Choroid plexus epithelial cell (primary cell): ENCODE results near the gene RAB21.
A peak's percentile ranks its signal among the peaks of the same experiment; 100 is the strongest.

Experiments used
- DNase-seq: peaks from one replicate; pipeline ENCODE4 v3.0.0-alpha.2; 2010; ENCODE audit warnings: low read depth
- H3K4me3 ChIP-seq: 2 replicates; pipeline ENCODE4 v1.5.1; 2011; ENCODE audit warnings: low read depth, mild to moderate bottlenecking, control low read depth, low read length, moderate library complexity
- CTCF ChIP-seq: conservative IDR thresholded peaks from 2 replicates; pipeline ENCODE4 v1.5.1; 2011; ENCODE audit warnings: low read depth, mild to moderate bottlenecking, control low read depth, inconsistent platforms, low read length, moderate library complexity

Gene RAB21

DNA sequence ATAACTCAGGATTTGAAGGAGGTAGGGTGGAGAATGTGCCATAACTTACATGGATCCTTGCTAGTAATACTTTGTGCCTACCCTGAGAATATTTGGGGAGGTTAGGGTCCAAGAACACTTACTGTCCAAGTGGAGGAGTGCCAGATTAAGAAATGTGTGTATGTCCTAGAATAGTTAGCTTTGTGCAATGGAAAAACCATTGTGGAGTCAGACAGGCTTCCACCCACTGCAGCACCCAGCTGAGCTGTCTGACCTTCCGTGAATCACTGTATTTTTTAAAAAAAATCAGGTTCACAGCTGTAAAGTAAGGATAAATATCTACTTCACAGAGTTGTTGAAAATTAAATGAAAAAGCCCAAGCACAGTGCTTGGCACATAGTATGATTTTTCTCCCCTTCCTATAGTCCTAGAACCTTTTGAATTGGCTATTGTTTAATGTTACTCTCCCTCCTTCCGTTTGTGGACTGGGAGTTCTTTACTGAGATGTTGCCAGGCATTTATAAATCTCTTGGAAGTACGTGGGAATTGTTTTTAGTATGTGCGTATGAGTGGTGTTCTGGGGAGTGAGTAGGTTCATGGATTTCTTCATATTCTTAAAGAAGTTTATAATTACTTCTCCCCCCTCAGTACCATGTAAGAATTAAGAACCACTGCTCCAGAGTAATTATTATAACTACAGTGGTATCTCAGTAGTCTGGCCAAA lies 9.2 kb downstream of the RAB21 start:
- TF ChIP-seq CTCF = no peak
- DNase-seq = peak; percentile 88

GRCh38 chr12:71764587-71765321 lies 10.1 kb downstream of the RAB21 start:
- H3K4me3 ChIP-seq = no peak overlapping the region
- no peak for DNase-seq
- TF ChIP-seq CTCF = no peak

More for the DNA sequence above, 9.2 kb downstream of the RAB21 start:
- H3K4me3 ChIP-seq = no peak overlapping the region

- TF ChIP-seq CTCF = no peak
- H3K4me3 ChIP-seq = no peak overlapping the region
- no peak for DNase-seq
Measured at GRCh38 chr12:71766202-71766601, 11.5 kb downstream of the RAB21 start.

GRCh38 chr12:71767183-71767582 lies 12.5 kb downstream of the RAB21 start:
- DNase-seq = no peak
- no peak for TF ChIP-seq CTCF
- no peak overlapping the region for H3K4me3 ChIP-seq

DNA sequence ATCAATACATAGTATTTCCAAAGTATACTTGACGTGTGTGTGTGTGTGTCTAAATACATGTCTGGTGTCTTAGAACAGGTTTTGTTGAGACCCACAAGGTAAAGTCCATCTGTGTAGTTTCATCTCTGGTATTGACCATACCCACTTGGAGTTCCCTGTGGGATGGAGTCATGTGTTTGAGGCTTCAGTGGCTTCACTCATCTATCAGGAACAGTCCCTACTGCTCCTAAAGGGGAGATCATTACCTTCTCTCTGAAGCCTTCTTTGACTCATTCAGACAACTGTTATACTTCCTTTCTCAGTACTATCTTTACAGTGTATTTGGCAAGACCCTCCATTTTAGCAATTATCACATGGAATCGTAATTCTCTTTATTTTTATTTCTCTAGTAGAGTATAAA lies 14.2 kb downstream of the RAB21 start:
- no peak overlapping the region for H3K4me3 ChIP-seq
- TF ChIP-seq CTCF = no peak
- DNase-seq = no peak

GRCh38 chr12:71771069-71771468 lies 16.4 kb downstream of the RAB21 start:
- peak; percentile 29 for DNase-seq
- H3K4me3 ChIP-seq = no peak overlapping the region
- no peak for TF ChIP-seq CTCF
